Hepatocyte (in vitro differentiated cells): ENCODE results near the gene ASTN2. TPM values are rescaled to one million over a fixed set of nuclear protein-coding genes. Genes with fewer than 3 reads are reported as not detected.

ENCODE experiments used
- DNase-seq: peaks from one replicate; pipeline ENCODE4 v3.0.0-alpha.2; 2016; ENCODE audit warnings: low spot score
- H2AFZ ChIP-seq: fragments of 200-600 bp; sonication (generic); 2 replicates; pipeline ENCODE4 v1.6.0; 2016; ENCODE audit warnings: antibody characterized with exemption, mild to moderate bottlenecking
- H3K27ac ChIP-seq: fragments of 200-600 bp; sonication (generic); 2 replicates; pipeline ENCODE4 v1.5.1; 2016; ENCODE audit warnings: mild to moderate bottlenecking
- H3K27me3 ChIP-seq: fragments of 200-600 bp; sonication (generic); 2 replicates; pipeline ENCODE4 v1.6.1; 2016
- H3K36me3 ChIP-seq: fragments of 200-600 bp; sonication (generic); replicated peaks from 2 replicates; pipeline ENCODE4 v1.5.1; 2016; ENCODE audit warnings: low read depth; ENCODE audit not compliant: insufficient read depth
- H3K4me1 ChIP-seq: fragments of 200-600 bp; sonication (generic); 2 replicates; pipeline ENCODE4 v1.5.1; 2016; ENCODE audit warnings: mild to moderate bottlenecking, moderate library complexity; ENCODE audit not compliant: insufficient read depth
- H3K4me2 ChIP-seq: fragments of 200-600 bp; sonication (generic); 2 replicates; pipeline ENCODE4 v1.6.0; 2016
- H3K4me3 ChIP-seq: fragments of 200-600 bp; sonication (generic); 2 replicates; pipeline ENCODE4 v1.5.1; 2016; ENCODE audit warnings: mild to moderate bottlenecking
- H3K79me2 ChIP-seq: fragments of 200-600 bp; sonication (generic); 2 replicates; pipeline ENCODE4 v1.6.0; 2017; ENCODE audit warnings: mild to moderate bottlenecking
- H3K9me2 ChIP-seq: fragments of 200-600 bp; sonication (generic); replicated peaks from 2 replicates; pipeline ENCODE4 v1.6.0; 2017; ENCODE audit warnings: mild to moderate bottlenecking; ENCODE audit not compliant: insufficient read depth
- H3K9me3 ChIP-seq: fragments of 200-600 bp; sonication (generic); 2 replicates; pipeline ENCODE4 v1.5.1; 2016; ENCODE audit warnings: low read depth, mild to moderate bottlenecking
- H4K20me1 ChIP-seq: fragments of 200-600 bp; sonication (generic); 2 replicates; pipeline ENCODE4 v1.6.0; 2016; ENCODE audit warnings: mild to moderate bottlenecking; ENCODE audit not compliant: insufficient read depth, poor library complexity, severe bottlenecking
- EZH2 ChIP-seq: fragments of 200-600 bp; sonication (generic); IDR thresholded peaks from 2 replicates; pipeline ENCODE4 v1.6.1; 2016; ENCODE audit warnings: antibody characterized with exemption, mild to moderate bottlenecking, borderline replicate concordance
- EZH2phosphoT487 ChIP-seq: fragments of 200-600 bp; sonication (generic); IDR thresholded peaks from one replicate; pipeline ENCODE4 v1.6.1; 2018; ENCODE audit warnings: antibody characterized with exemption, mild to moderate bottlenecking, low read depth, moderate library complexity; ENCODE audit not compliant: unreplicated experiment, severe bottlenecking
- WGBS: methylation state at CpG from one replicate; pipeline ENCODE4 v1.1.6; 2016; ENCODE audit warnings: low lambda C conversion rate; ENCODE audit errors: missing lambda C conversion rate; 5-methylcytosine and 5-hydroxymethylcytosine counted together
- polyA plus RNA-seq: library from polyadenylated mRNA; unstranded; fragments of >200 nt; fragmentation: Nextera tagmentation; extraction: Ambion mirVana; gene quantifications from 2 replicates; pipeline ENCODE4 v1.2.1, GENCODE V29; 2016
- total RNA-seq: library from RNA; depleted of rRNA; stranded (reverse); fragments of >200 nt; gene quantifications from 2 replicates; pipeline ENCODE4 v1.2.3, GENCODE V29; 2014
- TF ChIP-seq, protein P1 (sequence below): fragments of 200-600 bp; sonication (generic); IDR thresholded peaks from 2 replicates; pipeline ENCODE4 v1.5.1; 2016; ENCODE audit warnings: antibody characterized with exemption, mild to moderate bottlenecking; ENCODE audit not compliant: poor library complexity

ASTN2 gene
- total and polyA plus RNA-seq, 2 experiments from 2014 or later, result 6.4 to 8.4 TPM

DNA sequence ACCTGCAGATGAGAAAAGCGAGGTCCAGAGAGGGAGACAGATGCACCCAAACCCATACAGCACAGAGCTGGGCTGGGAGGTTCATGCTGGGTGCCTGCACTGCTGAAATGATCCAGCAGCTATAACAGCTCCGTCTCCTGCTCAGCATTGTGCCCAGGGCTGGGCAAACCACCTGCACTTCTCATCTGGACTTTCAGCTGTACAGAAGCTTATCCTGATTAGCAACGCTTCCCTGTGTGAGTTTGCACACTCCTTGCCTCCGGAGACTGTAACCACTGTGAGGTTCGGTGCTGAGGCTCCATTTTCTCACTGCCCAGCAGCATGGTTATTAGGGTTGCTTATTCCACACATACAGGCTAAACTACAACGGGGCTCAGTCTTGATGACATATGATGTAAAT lies 326.1 kb downstream of the ASTN2 start:
- 84% methylated on average over 6 of the region's 6 CpGs for WGBS
- Histone ChIP-seq H3K9me2 (no peaks in the 10 kb centered on the region), H3K27me3 (no peaks in the 10 kb centered on the region), H3K79me2 (no peaks in the 10 kb centered on the region), H3K4me3 (no peak overlapping the region), H2AFZ (no peak overlapping the region), H3K36me3 (no peaks in the 10 kb centered on the region), H4K20me1 (no peaks in the 10 kb centered on the region), H3K9me3 (no peaks in the 10 kb centered on the region), H3K27ac (no peak overlapping the region), H3K4me1 (no peaks in the 10 kb centered on the region), H3K4me2 (no peak overlapping the region)
- no peak for TF ChIP-seq EZH2phosphoT487
- no peak for TF ChIP-seq EZH2
- TF ChIP-seq, protein P1, sequence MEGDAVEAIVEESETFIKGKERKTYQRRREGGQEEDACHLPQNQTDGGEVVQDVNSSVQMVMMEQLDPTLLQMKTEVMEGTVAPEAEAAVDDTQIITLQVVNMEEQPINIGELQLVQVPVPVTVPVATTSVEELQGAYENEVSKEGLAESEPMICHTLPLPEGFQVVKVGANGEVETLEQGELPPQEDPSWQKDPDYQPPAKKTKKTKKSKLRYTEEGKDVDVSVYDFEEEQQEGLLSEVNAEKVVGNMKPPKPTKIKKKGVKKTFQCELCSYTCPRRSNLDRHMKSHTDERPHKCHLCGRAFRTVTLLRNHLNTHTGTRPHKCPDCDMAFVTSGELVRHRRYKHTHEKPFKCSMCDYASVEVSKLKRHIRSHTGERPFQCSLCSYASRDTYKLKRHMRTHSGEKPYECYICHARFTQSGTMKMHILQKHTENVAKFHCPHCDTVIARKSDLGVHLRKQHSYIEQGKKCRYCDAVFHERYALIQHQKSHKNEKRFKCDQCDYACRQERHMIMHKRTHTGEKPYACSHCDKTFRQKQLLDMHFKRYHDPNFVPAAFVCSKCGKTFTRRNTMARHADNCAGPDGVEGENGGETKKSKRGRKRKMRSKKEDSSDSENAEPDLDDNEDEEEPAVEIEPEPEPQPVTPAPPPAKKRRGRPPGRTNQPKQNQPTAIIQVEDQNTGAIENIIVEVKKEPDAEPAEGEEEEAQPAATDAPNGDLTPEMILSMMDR, result no peak
- no peak for DNase-seq

DNA sequence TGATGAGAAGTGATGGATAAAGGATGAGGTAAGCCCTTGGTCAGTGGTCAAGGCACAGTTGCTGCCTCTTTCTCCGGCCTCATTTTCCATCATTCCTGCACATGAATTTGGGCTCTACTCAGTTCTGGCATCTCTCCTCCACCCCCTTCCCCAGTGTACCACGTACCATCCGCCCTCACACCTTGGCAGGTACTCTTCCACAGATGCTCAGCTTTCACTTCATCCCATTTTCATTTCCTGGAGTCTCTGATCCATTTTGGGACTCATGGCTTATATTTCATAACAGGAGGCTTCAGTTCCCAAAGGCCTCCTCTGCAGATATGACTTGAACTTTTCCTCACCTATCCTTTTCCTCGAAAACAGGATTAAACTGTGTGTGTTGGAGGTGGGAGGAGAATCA lies 326.7 kb downstream of the ASTN2 start:
- Histone ChIP-seq H3K4me2 (no peak overlapping the region), H3K27ac (no peak overlapping the region), H3K9me3 (no peaks in the 10 kb centered on the region), H3K27me3 (no peaks in the 10 kb centered on the region), H4K20me1 (no peaks in the 10 kb centered on the region), H3K36me3 (no peaks in the 10 kb centered on the region), H3K9me2 (no peaks in the 10 kb centered on the region), H3K4me1 (no peaks in the 10 kb centered on the region), H2AFZ (no peak overlapping the region), H3K4me3 (no peak overlapping the region), H3K79me2 (no peaks in the 10 kb centered on the region)
- WGBS, result 72% methylated on average over 4 of the region's 4 CpGs
- TF ChIP-seq EZH2, result no peak
- TF ChIP-seq EZH2phosphoT487, result no peak
- TF ChIP-seq, protein P1, result no peak
- DNase-seq, result no peak

DNA sequence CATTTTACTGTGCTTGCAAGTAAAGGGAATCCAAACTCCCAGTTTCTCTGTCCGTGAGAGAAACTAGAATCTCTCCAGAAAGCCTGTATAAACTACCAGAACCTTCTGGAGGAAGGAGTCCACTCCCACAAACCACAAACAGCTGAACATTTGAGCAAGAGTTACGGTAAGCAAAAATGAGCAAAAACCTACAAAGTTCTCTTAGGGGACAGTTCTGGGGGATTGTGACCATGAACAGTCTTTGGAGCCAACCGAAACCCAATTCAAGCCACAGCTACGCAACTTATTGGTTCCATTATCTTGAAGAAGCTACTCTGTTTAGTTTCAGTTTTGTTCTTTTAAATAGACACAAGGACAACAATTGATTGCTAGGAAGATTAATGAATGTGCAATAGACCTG lies 330.6 kb downstream of the ASTN2 start:
- Histone ChIP-seq H3K79me2 (no peaks in the 10 kb centered on the region), H3K4me3 (no peak overlapping the region), H3K27me3 (no peaks in the 10 kb centered on the region), H2AFZ (no peak overlapping the region), H3K4me2 (no peak overlapping the region), H4K20me1 (no peaks in the 10 kb centered on the region), H3K27ac (no peak overlapping the region), H3K36me3 (no peaks in the 10 kb centered on the region), H3K9me2 (no peaks in the 10 kb centered on the region), H3K4me1 (no peaks in the 10 kb centered on the region), H3K9me3 (no peaks in the 10 kb centered on the region)
- 89% methylated on average over 4 of the region's 4 CpGs for WGBS
- DNase-seq, result no peak
- TF ChIP-seq EZH2phosphoT487 (no peak), EZH2 (no peak)
- TF ChIP-seq, protein P1, result no peak

DNA sequence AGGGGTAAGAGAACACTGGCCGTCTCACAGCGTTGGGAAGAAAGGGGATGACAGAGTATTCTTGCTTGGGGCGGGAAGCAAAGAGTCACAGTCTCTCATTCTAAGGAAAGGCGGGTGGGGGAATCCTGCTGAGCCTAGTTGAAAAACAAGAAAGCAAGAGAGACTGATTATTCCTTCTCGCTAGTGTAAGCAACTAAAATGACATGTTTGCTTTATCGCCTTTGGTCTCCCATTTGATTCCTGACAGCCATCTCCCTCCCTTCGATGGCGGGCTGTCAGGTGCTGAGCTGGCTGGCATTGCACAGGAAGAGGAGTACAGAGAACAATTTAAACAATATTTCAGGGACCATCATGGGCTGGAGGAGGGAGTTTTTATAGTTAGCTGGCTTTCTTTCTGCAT lies 331.3 kb downstream of the ASTN2 start:
- Histone ChIP-seq H3K4me3 (no peak overlapping the region), H3K27ac (no peak overlapping the region), H3K79me2 (no peaks in the 10 kb centered on the region), H3K4me2 (no peak overlapping the region), H3K9me3 (no peaks in the 10 kb centered on the region), H2AFZ (no peak overlapping the region), H3K27me3 (no peaks in the 10 kb centered on the region), H3K4me1 (no peaks in the 10 kb centered on the region), H3K36me3 (no peaks in the 10 kb centered on the region), H3K9me2 (no peaks in the 10 kb centered on the region), H4K20me1 (no peaks in the 10 kb centered on the region)
- no peak for DNase-seq
- 68% methylated on average over 8 of the region's 8 CpGs for WGBS
- TF ChIP-seq, protein P1, result no peak
- TF ChIP-seq EZH2 (no peak), EZH2phosphoT487 (no peak)
